H1 (cell line): ENCODE results near the gene GSKIP. TPM values are rescaled to one million over a fixed set of nuclear protein-coding genes. Genes with fewer than 3 reads are reported as not detected.

Source experiments
- CTCF ChIA-PET: fragments of 300-600 bp; sonication (Branson Sonifier 250); formaldehyde crosslinking; loops from one replicate; lab custom pipeline; 2021; ENCODE audit not compliant: partially characterized antibody; lab: Charles Lee
- POLR2A ChIA-PET: fragments of 300-600 bp; sonication (Branson Sonifier 250); formaldehyde crosslinking; loops from one replicate; lab custom pipeline; 2021; ENCODE audit warnings: inconsistent platforms; ENCODE audit not compliant: partially characterized antibody; lab: Charles Lee
- DNase-seq, 2 experiments: peaks; one replicate each; pipeline versions ENCODE4 v3.0.0 to v3.0.0-alpha.2; 2010 to 2022; ENCODE audit warnings: low spot score in 2 of 2, low read depth in 1 of 2, mixed read lengths in 1 of 2
- FAIRE-seq: peaks from 2 replicates; lab custom pipeline; 2011; peaks lifted over from hg19 to GRCh38; lab: Jason Lieb, UNC
- H2AFZ ChIP-seq: 2 replicates; pipeline ENCODE4 v1.8.1; 2012; ENCODE audit warnings: low read length, inconsistent platforms
- H2AK5ac ChIP-seq: 2 replicates; pipeline ENCODE4 v1.6.1; 2013; ENCODE audit warnings: low read depth, low read length
- H2BK120ac ChIP-seq: replicated peaks from 2 replicates; pipeline ENCODE3; 2013; ENCODE audit warnings: low read depth, low read length, inconsistent platforms
- H2BK12ac ChIP-seq: 2 replicates; pipeline ENCODE4 v1.6.1; 2013; ENCODE audit warnings: low read depth, low read length
- H2BK15ac ChIP-seq: 2 replicates; pipeline ENCODE4 v1.6.1; 2013; ENCODE audit warnings: low read length
- H2BK20ac ChIP-seq: 2 replicates; pipeline ENCODE4 v1.6.1; 2013; ENCODE audit warnings: low read length
- H2BK5ac ChIP-seq: 2 replicates; pipeline ENCODE4 v1.6.1; 2013; ENCODE audit warnings: low read depth, low read length
- H3K14ac ChIP-seq: 2 replicates; pipeline ENCODE4 v1.6.1; 2013; ENCODE audit warnings: inconsistent platforms; ENCODE audit not compliant: insufficient read length
- H3K18ac ChIP-seq: 2 replicates; pipeline ENCODE4 v1.6.1; 2013; ENCODE audit warnings: low read length; ENCODE audit errors: extremely low read depth
- H3K23ac ChIP-seq: 2 replicates; pipeline ENCODE4 v1.6.1; 2013; ENCODE audit warnings: inconsistent platforms; ENCODE audit not compliant: insufficient read length
- H3K23me2 ChIP-seq: 2 replicates; pipeline ENCODE4 v1.6.1; 2013; ENCODE audit warnings: low read depth, low read length
- H3K27ac ChIP-seq: 2 replicates; pipeline ENCODE4 v1.6.1; 2011; ENCODE audit warnings: low read depth, low read length, inconsistent platforms
- H3K27me3 ChIP-seq, 4 experiments: replicated peaks in 1 of 4; 1 replicate in 1 of 4; 2 replicates in 3 of 4; pipeline versions ENCODE4 v1.6.1 to v1.8.1; 2011 to 2013; ENCODE audit warnings: low read length in 3 of 4, mild to moderate bottlenecking in 3 of 4, inconsistent platforms in 2 of 4, mixed read lengths in 2 of 4, moderate library complexity in 1 of 4; ENCODE audit not compliant: control insufficient read depth in 3 of 4, insufficient read depth in 3 of 4; ENCODE audit errors: extremely low read depth in 1 of 4
- H3K36me3 ChIP-seq, 4 experiments: 2 replicates each; pipeline versions ENCODE4 v1.6.1 to v1.8.1; 2011 to 2013; ENCODE audit warnings: mild to moderate bottlenecking in 4 of 4, low read length in 3 of 4, moderate library complexity in 2 of 4, control low read depth in 1 of 4, inconsistent platforms in 1 of 4; ENCODE audit not compliant: insufficient read depth in 4 of 4, control insufficient read depth in 2 of 4
- H3K4ac ChIP-seq: replicated peaks from 2 replicates; pipeline ENCODE3; 2013; ENCODE audit warnings: low read length, low read depth, mixed read lengths, inconsistent platforms; ENCODE audit not compliant: insufficient read length
- H3K4me1 ChIP-seq, 4 experiments: replicated peaks in 1 of 4; 1 replicate in 1 of 4; 2 replicates in 3 of 4; pipeline versions ENCODE4 v1.6.1 to v1.8.1; 2011 to 2013; ENCODE audit warnings: low read length in 3 of 4, inconsistent platforms in 2 of 4, mixed read lengths in 1 of 4; ENCODE audit not compliant: insufficient read depth in 4 of 4, control insufficient read depth in 3 of 4
- H3K4me2 ChIP-seq, 2 experiments: 2 replicates each; pipeline versions ENCODE4 v1.6.1 to v1.8.1; 2011 to 2013; ENCODE audit warnings: low read depth in 2 of 2, low read length in 2 of 2, control low read depth in 1 of 2, inconsistent platforms in 1 of 2, mild to moderate bottlenecking in 1 of 2; ENCODE audit not compliant: insufficient read depth in 1 of 2
- H3K4me3 ChIP-seq, 4 experiments: fragments of 200-600, 300-600 bp in 1 of 4; sonication (generic), shearing (Covaris generic), sonication (Bioruptor Twin) in 1 of 4; 2 replicates each; pipeline versions ENCODE4 v1.5.1 to v1.8.1; 2011 to 2016; ENCODE audit warnings: low read length in 4 of 4, low read depth in 3 of 4, control low read depth in 2 of 4, inconsistent platforms in 2 of 4, mild to moderate bottlenecking in 2 of 4, mixed read lengths in 1 of 4, moderate library complexity in 1 of 4; ENCODE audit not compliant: insufficient read depth in 2 of 4; ENCODE audit errors: extremely low read depth in 1 of 4
- H3K56ac ChIP-seq: replicated peaks from 2 replicates; pipeline ENCODE3; 2013; ENCODE audit warnings: low read depth, mild to moderate bottlenecking, mixed read lengths, low read length, inconsistent platforms; ENCODE audit not compliant: insufficient read length
- H3K79me1 ChIP-seq: 2 replicates; pipeline ENCODE4 v1.6.1; 2013; ENCODE audit warnings: low read depth, low read length, control low read depth
- H3K79me2 ChIP-seq, 2 experiments: 2 replicates each; pipeline versions ENCODE4 v1.6.1 to v1.8.1; 2012 to 2013; ENCODE audit warnings: low read length in 2 of 2, mild to moderate bottlenecking in 2 of 2, inconsistent platforms in 1 of 2; ENCODE audit not compliant: insufficient read depth in 2 of 2, control insufficient read depth in 1 of 2
- H3K9ac ChIP-seq, 4 experiments: replicated peaks in 1 of 4; 1 replicate in 1 of 4; 2 replicates in 3 of 4; pipeline versions ENCODE4 v1.6.1 to v1.8.1; 2011 to 2013; ENCODE audit warnings: low read depth in 3 of 4, low read length in 3 of 4, control low read depth in 2 of 4, mild to moderate bottlenecking in 2 of 4, moderate library complexity in 2 of 4, inconsistent platforms in 1 of 4; ENCODE audit errors: extremely low read depth in 1 of 4
- H3K9me3 ChIP-seq, 2 experiments: 2 replicates each; pipeline versions ENCODE4 v1.6.1 to v1.8.1; 2012 to 2013; ENCODE audit warnings: mild to moderate bottlenecking in 2 of 2, moderate library complexity in 2 of 2, control low read depth in 1 of 2, inconsistent platforms in 1 of 2, low read depth in 1 of 2, low read length in 1 of 2, mixed read lengths in 1 of 2; ENCODE audit not compliant: insufficient read depth in 2 of 2
- H4K20me1 ChIP-seq, 2 experiments: replicated peaks in 1 of 2; 2 replicates each; pipeline versions ENCODE3 to v1.8.1; 2011 to 2013; ENCODE audit warnings: inconsistent platforms in 2 of 2, low read length in 2 of 2, mild to moderate bottlenecking in 1 of 2; ENCODE audit not compliant: insufficient read depth in 2 of 2, control insufficient read depth in 1 of 2
- H4K5ac ChIP-seq: 2 replicates; pipeline ENCODE4 v1.6.1; 2013; ENCODE audit warnings: low read length, low read depth, mixed read lengths, inconsistent platforms; ENCODE audit not compliant: insufficient read length
- H4K8ac ChIP-seq: 2 replicates; pipeline ENCODE4 v1.8.0; 2013; ENCODE audit warnings: mild to moderate bottlenecking, moderate library complexity, low read length, inconsistent platforms; ENCODE audit not compliant: insufficient read depth; ENCODE audit errors: extremely low read depth
- H4K91ac ChIP-seq: replicated peaks from 2 replicates; pipeline ENCODE3; 2013; ENCODE audit warnings: low read length, mixed read lengths, inconsistent platforms; ENCODE audit not compliant: insufficient read length
- ASH2L ChIP-seq: fragments of 200-600, 300-600 bp; sonication (generic); IDR thresholded peaks from one replicate; pipeline ENCODE4 v1.7.1; 2017; ENCODE audit warnings: low read length
- CTBP2 ChIP-seq: IDR thresholded peaks from 2 replicates; pipeline ENCODE4 v1.7.0; 2011; ENCODE audit warnings: borderline replicate concordance, mild to moderate bottlenecking, moderate library complexity, mixed read lengths, low read length; ENCODE audit not compliant: insufficient read depth, insufficient read length
- CTCF ChIP-seq, 3 experiments: IDR thresholded peaks; 1 replicate in 2 of 3; 2 replicates in 1 of 3; pipeline versions ENCODE4 v1.5.1 to v1.6.1; 2011; ENCODE audit warnings: low read length in 3 of 3, mild to moderate bottlenecking in 3 of 3, inconsistent platforms in 2 of 3, low read depth in 1 of 3, moderate library complexity in 1 of 3; ENCODE audit not compliant: insufficient read depth in 1 of 3; ENCODE audit errors: control extremely low read depth in 1 of 3
- GTF2F1 ChIP-seq: IDR thresholded peaks from 2 replicates; pipeline ENCODE4 v1.6.1; 2012; ENCODE audit warnings: low read depth, low read length, improper control_type of control experiment, borderline replicate concordance
- JUND ChIP-seq: IDR thresholded peaks from 2 replicates; pipeline ENCODE4 v1.6.1; 2011; ENCODE audit warnings: mild to moderate bottlenecking, improper control_type of control experiment, low read length
- NRF1 ChIP-seq: IDR thresholded peaks from 2 replicates; pipeline ENCODE4 v1.6.1; 2011; ENCODE audit warnings: mild to moderate bottlenecking, low read depth, low read length, improper control_type of control experiment
- SIRT6 ChIP-seq: IDR thresholded peaks from one replicate; pipeline ENCODE4 v1.7.1; 2012; ENCODE audit warnings: low read length, inconsistent platforms
- TAF1 ChIP-seq: IDR thresholded peaks from 2 replicates; pipeline ENCODE4 v1.6.1; 2011; ENCODE audit warnings: mild to moderate bottlenecking, low read depth, low read length
- TEAD4 ChIP-seq: IDR thresholded peaks from 2 replicates; pipeline ENCODE4 v1.6.1; 2012; ENCODE audit warnings: low read depth, low read length, inconsistent platforms, mixed read lengths
- WGBS, 2 experiments: shearing (Covaris generic) in 1 of 2; methylation state at CpG; one replicate each; pipeline versions ENCODE4 v1.1.6 to v1.1.7; 2013 to 2015; ENCODE audit warnings: low lambda C conversion rate in 2 of 2, mixed read lengths in 2 of 2, inconsistent platforms in 1 of 2, low coverage in 1 of 2, missing lambda C conversion rate in 1 of 2; ENCODE audit not compliant: insufficient replicate concordance in 2 of 2, insufficient coverage in 1 of 2, insufficient read length in 1 of 2; ENCODE audit errors: extremely low coverage in 1 of 2, missing lambda C conversion rate in 1 of 2; 5-methylcytosine and 5-hydroxymethylcytosine counted together
- polyA plus RNA-seq, 7 experiments: library from polyadenylated mRNA; depleted of rRNA in 3 of 7; stranded (reverse) in 5 of 7; unstranded in 2 of 7; fragments of >200 nt in 5 of 7; fragments of 200-250 nt in 2 of 7; gene quantifications; 1 replicate in 5 of 7; 2 replicates in 1 of 7; 4 replicates in 1 of 7; pipeline versions ENCODE4 v1.2.1 to v1.2.3, GENCODE V29; 2011 to 2013; ENCODE audit warnings: missing spikeins in 2 of 7, mixed read lengths in 2 of 7
- total RNA-seq: library from RNA; stranded (reverse); fragmentation: NEBNext Ultra II Directional; extraction: Animal tissue kit (Norgen Biotek cat#: 25700); gene quantifications from 2 replicates; pipeline ENCODE4 v1.2.1, GENCODE V29; 2021
- TF ChIP-seq, protein P1 (sequence below): IDR thresholded peaks from 2 replicates; pipeline ENCODE4 v1.6.1; 2012; ENCODE audit warnings: low read length, inconsistent platforms

Gene GSKIP
- total and polyA plus RNA-seq, 2 of the 8 experiments (the other 6 are each of a cell fraction or from before 2014, with no cell fraction given), result 20.3 to 37.1 TPM

- Histone ChIP-seq H3K18ac (no peak overlapping the region), H2BK20ac (no peak overlapping the region), H3K36me3 (no peaks in the 10 kb centered on the region; a peak in 1 of 8 replicates), H2AK5ac (no peak overlapping the region), H4K20me1 (no peaks in the 10 kb centered on the region), H3K9me3 (no peaks in the 10 kb centered on the region), H3K79me1 (peaks cover 2% of the 10 kb centered on the region; the same call in 1 of the 2 replicates), H3K27ac (no peak overlapping the region), H2BK120ac (no peak overlapping the region), H3K4me1 (peaks cover 0 to 7% (median 2%) of the 10 kb centered on the region in 4 experiments; a peak in 1 of 7 replicates), H3K14ac (no peak overlapping the region), H3K4me3 (no peak overlapping the region), H4K91ac (no peak overlapping the region), H3K56ac (no peak overlapping the region), H3K27me3 (no peaks in the 10 kb centered on the region), H4K5ac (no peak overlapping the region), H2AFZ (no peak overlapping the region), H3K4ac (no peak overlapping the region), H2BK15ac (no peak overlapping the region), H2BK5ac (no peak overlapping the region), H3K23ac (no peak overlapping the region), H3K4me2 (no peak overlapping the region), H4K8ac (no peak overlapping the region), H3K9ac (no peak overlapping the region; a peak in 1 of 7 replicates), H2BK12ac (no peak overlapping the region), H3K23me2 (no peaks in the 10 kb centered on the region), H3K79me2 (peaks cover 0 to 60% of the 10 kb centered on the region in 2 experiments; a peak in 2 of 4 replicates)
- WGBS, 2 experiments, result 89% methylated on average over 4 of the region's 4 CpGs; no CpG with 5 or more reads in 1 of the 2 experiments
- CTCF ChIA-PET, result no interaction called here
- POLR2A ChIA-PET, result interaction anchor here (1.9 kb wide), 1 partner anchor 9 kb away, joined by 5 read pairs; the partner anchor contains the start of genes ATG2B and GSKIP
- DNase-seq, result no peak
- no peak for FAIRE-seq
- TF ChIP-seq, protein P1, sequence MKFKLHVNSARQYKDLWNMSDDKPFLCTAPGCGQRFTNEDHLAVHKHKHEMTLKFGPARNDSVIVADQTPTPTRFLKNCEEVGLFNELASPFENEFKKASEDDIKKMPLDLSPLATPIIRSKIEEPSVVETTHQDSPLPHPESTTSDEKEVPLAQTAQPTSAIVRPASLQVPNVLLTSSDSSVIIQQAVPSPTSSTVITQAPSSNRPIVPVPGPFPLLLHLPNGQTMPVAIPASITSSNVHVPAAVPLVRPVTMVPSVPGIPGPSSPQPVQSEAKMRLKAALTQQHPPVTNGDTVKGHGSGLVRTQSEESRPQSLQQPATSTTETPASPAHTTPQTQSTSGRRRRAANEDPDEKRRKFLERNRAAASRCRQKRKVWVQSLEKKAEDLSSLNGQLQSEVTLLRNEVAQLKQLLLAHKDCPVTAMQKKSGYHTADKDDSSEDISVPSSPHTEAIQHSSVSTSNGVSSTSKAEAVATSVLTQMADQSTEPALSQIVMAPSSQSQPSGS, result no peak
- no peak for TF ChIP-seq SIRT6
- no peak for TF ChIP-seq CTBP2
- no peak for TF ChIP-seq TAF1
- no peak for TF ChIP-seq ASH2L
- TF ChIP-seq CTCF (IDR thresholded peaks at IDR 0.05; ENCODE audit: control extremely low read depth in 1 of 3, insufficient read depth in 1 of 3, low read depth in 1 of 3, low read length in 3 of 3), result no peak
- no peak for TF ChIP-seq TEAD4
- no peak for TF ChIP-seq GTF2F1
- no peak for TF ChIP-seq NRF1
- no peak for TF ChIP-seq JUND
Measured at GRCh38 chr14:96354246-96354645, 9.1 kb upstream of the GSKIP start.
